Dermis blood vessel endothelial cell (primary cell): ENCODE measurements around the gene CDC42BPB. TPM values are rescaled to one million over a fixed set of nuclear protein-coding genes. Genes with fewer than 3 reads are reported as not detected.
A peak's percentile ranks its signal among the peaks of the same experiment; 100 is the strongest.

Source experiments
- DNase-seq: peaks from one replicate; pipeline ENCODE4 v3.0.0; 2010
- total RNA-seq: library from RNA; depleted of rRNA; stranded (reverse); fragments of >200 nt; gene quantifications from 2 replicates; pipeline ENCODE4 v1.2.3, GENCODE V29; 2014

The CDC42BPB gene
- total RNA-seq, 1 donor from 2014 or later: 118 TPM

DNA sequence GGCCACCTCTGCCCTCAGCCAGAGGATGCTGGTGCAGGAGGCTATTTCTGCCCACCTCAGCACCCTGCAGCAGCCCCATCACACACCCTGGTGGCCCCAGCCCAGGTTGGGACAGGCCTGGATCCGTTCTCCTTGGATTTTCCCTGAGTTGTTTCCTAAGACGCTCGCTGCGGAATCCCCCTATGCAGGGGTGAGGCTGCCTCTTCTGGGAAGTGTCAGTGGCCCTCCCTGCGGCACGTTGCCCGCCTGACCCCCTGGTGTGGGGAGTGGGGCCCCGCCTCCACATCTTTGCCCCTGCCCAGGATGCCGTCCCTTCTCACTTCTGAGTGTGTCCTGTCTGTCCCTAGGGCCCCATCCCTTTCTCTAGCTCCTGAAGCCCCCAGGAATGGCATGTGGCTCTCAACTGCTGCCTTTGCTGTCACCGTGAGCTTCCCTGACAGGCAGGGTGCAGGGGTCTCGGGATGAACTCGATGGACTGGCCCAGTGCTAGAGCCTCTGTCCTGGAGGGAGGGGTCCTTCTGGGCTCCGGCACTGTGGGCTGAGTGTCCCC, 36.6 kb upstream of the CDC42BPB start:
- DNase-seq: no peak

DNA sequence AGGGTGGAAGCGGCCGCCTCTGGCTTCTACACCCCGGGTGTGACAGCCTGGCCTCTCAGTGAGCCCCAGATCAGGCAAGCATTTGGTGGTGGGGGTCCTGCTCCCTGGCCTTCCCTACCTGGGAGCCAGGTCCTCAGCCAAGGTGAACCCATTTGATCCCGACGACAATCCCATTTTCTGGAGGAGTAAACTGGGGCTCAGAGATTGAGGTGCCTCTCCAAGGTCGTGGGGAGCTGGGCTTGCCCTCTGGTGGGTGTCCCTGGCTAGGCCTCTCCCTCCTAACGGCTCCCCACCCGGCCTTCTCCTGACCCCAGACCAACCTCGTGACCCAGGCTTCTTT, 34.5 kb upstream of the CDC42BPB start:
- DNase-seq: no peak

DNA sequence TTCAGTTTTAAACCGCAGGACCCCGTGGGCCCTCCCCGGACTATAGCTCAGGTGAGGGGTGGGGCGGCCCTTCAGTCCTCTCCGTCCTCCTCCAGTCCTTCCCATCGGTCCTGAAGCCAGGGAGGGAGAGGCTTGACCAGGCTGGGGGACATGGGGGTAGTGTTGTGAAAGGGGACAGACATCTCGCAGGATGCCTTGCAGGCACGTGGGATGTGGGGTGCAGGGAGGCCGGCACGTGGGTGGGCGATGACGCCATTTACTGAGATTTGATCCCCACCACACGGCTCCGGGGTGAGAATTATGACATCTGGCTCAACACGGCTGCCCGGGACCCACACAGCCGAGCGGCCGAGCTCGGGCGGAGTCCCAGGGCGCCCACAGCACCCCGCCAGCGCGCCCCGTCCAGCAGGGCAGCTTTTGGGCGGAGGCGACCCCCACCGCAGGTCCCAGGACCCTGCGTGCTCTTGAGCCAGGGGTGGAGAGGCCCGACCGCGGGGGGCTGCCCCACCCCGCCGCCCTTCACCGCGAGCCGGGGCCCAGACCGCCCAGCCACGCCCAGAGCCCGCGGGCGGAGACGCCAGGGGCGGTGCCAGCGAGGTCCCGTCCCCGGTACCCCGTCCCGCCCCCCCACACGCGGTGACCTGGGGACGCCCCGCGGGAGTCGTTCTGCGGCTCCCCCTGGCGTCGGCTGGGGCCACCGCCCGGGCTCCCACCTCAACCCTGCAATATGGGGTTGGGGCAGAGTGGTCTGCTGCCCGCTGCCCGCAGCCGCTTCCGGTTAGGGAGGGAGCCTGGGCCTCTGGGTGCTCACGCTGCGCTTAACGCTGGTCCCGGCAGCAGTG, 33.9 kb upstream of the CDC42BPB start:
- DNase-seq: peak; percentile 43

DNA sequence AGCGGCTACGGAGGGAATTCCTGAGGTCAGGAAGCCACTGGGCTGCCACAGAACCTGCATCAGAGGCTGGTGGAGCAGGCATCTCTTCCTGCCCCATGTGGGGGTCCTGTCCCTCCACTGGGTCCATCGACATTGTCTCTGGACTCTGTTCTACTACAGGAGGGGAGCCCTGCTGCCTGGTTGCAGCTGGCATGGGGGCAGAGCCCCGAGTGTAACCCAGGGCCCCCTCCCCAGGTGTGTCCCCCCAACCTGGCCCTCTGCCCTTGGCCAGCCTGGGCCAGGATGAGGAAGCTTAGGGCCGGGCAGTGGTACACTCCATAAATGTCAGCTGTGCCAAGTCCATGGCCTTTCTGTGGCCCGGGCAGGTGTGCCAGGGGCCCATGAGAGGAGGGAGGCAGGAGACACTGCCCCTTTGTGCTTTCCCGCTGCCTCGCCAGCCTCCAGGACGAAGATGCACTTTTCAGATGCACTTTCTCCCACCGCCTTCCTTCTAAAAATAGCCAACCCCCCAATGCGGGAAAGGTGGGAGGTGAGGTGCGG, 33.2 kb upstream of the CDC42BPB start:
- DNase-seq: no peak

DNA sequence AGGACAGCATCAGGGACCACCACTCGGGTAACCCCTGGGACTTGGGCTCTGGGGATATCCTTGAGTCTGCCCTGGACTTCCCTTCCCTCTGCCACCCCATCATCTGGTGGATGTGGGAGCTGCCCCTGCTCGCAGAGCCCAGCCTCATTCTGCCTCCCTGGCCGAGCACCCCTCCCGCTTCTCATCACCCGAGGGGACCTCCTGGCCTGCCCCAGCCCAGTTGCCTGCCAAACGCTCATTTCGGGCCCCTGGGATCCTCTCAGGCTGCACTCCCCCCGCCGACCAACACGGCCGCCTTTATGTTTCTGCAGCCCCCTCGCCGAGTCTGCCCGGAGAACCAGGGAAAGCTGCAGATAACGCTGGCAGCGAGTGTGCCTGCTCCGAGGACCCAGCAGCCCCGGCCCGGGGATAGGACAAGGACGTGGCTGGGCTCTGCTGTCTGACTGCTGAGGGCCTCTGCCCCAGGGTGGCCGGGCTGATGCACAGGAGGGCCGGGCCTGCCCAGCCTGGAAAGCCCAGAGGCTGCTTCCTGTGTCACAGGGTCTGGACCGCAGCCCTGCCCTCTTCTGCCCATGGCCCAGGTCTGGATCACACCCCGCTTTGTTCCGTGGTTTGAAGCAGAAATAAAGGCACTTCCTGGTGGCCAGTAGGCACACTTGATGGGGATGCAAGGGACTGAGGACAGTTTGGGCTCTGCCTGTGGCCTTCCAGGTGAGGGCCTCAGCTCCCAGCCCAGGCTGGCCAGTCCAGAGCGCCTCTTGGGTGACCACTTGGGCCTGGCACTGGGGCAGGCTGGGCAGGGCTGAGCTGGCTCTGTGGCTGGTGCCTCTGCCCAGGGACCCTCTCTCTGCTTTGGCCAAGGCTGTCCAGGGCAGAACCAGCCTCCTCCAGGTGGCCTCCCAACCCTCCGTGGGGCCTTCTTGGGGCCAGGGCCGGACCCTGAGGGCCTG, 32.3 kb upstream of the CDC42BPB start:
- DNase-seq: no peak

DNA sequence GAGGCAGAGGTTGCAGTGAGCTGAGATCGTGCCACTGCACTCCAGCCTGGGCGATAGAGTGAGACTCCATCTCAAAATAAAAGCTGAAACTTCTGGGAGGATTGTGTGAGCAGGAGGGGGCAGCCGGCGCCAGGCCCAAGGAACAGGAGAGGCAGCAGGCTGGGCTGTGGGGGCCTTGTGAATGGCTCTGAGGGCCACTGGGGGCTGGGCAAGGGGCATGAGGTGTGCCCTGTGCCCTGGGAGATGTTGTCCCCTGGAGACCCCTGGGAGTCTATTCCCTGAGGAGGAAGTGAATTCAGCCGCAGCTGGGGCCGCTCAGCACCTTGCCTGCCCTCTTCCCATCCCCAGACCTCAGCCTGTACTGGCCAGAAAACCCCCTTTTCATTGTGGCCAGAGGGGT, 31.6 kb upstream of the CDC42BPB start:
- no peak for DNase-seq

DNA sequence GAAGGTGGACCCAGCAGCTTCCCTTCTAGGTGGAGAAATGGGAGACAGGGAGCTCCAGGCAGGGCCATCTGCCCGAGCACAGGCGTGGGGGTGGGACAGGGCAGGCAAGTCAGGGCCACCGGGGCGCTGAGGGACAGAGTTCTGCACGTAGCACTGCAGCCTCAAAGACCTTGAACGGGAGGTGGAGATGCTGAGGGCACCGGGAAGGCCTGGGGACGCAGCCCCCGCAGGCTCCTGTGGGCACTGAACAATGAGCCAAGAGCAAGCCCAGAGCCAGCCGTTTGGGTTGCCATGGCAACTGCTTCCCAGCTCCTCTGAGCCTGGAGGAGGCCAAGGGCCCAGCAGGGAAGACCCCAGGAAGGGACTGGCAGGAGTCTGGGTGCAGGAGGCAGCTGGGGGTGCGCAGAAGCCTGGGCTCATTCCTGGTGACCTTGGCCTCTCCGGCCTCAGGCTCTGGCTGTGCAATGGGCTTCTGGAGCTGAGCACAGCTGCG, 30.0 kb upstream of the CDC42BPB start:
- no peak for DNase-seq

DNA sequence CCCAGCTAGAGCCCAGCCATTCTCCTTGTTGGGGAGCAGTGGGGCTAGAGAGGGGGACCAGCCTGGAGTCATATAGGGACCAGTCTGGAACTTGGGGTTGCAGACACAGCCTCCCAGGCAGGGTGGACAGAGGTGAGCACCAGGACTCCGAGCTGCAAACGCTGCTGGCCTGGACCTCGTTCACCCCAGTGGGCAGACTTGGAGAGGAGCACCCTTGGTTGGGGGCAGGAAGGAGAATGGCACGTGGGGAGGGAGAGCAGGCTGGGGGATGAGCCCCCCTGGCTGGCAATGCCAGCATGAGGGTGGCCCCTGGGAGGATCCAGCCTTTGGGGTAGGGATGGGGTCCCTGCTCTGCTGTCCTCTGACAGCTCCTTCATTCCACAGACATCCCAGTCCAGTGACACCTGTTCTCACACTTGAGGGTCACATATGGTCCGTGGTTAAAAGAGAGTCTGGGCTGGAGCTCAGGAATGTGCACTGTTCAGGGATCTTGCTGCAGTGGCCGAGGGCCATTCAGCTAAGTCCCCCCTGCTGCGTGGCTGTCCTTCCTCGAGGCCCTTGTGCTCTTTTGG, 29.5 kb upstream of the CDC42BPB start:
- no peak for DNase-seq

DNA sequence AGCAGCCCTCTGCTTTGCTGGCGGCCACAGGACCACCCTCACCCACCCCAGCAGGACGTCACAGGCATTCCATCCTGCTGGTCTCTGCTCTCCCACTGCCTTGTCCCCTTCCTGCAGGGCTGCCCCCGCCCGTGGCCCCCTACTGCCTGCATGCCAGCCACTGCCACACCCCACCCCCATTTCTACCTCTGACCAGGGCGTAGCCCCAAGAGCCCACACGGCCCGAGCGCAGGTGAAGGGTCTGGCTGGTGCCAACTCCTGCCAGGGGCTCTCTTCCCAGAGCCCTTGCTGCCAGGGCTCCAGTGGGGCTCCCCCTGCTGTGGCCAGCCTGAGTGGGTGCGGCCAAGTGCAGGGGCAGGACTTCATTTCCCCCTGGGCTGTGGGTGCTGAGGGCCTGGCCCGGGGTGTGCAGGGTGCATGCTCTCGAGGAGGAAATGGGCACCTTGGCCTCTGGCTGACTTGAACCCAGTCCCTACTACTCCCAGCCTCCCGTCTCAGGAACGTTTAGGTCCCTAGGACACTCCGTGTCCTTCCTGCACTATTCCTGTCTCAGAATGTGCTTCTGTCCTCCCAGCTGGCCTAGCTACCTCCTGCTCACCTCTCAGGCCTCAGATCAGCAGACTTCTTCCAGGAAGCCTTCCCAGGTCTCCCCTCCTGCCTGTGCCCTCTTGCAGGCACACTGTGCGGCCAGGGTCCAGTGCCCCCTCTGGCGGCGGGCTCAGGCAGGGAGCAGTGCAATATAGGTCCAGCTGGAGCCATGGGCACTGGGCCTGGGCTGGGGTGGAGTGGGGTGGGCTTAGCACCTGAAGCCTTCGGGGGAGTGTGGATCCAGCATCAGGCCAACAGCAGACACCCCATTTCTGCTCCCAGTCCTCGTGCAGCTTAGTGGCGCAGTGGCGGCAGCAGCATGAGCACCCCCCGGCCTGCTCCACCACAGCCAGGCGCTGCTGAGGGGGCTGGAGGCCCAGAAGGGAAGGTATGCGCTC, 28.1 kb upstream of the CDC42BPB start:
- DNase-seq: peak; percentile 39

DNA sequence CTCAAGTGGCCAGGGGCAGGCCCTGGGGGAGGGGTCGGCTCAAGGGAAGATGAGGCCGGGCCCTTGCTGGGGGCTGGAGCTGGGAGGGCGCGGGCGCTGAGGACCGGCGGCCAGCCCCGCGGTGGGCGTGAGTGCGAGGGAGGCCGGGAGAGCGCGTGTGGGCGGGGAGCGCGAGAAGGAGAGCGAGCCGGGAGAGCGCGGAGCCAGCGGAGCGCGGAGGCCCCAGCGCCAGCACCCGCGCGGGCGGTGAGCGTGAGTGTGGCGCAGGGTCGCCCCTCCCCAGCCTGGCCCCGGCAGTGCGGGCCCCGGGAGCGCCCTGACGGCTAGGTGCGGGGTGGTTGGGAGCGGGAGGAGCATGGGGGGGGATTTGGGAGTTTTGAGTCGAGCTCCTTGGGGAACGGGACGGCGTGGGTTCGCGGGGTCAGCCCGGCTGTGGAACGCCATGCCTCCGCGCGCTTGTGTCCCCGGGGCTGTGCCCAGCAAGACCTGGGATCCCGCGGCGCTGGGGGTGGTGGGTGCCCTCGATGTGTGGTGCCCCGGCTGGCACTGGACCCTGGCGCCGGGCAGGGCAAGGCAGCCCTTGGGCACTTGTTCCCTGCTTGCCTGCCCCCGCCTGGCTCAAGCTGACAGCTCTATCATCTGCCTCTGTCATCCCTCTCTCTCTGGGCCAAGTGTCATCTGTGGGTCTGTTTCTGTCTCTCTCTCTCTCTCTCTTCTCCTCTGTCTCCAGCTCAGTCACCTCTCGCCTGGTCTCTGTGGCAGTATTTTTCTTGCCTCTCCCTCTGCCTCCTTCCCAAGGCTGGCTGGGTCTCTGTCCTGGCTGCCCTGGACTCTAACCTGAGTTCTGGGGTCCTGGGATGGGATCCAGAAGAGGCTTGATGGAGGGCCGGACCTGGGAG, 26.9 kb upstream of the CDC42BPB start, which contains the start of gene LBHD2:
TSS of gene LBHD2 (plus strand) at position 190 of the 899 bp plus-strand sequence. CDS start 1,803 bp downstream, outside the sequence.
- DNase-seq: no peak

DNA sequence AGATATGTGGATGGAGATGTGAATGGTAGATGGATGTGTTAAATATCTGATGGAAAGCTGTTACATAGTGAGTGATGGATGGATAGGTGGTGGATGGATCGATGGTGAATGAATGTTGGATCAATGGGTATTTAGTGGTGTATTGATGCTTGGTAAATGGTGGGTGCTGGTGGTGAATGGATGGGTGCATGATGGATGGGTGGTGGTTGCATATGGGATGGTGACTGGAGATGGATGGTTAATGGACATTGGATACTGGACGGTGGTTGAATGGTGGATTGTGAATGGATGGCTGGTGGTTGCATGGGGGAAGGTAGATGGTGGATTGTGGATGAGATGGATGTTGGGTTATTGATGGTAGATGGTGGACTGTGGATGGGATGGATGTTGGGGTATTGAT, 24.6 kb upstream of the CDC42BPB start:
- DNase-seq: no peak

DNA sequence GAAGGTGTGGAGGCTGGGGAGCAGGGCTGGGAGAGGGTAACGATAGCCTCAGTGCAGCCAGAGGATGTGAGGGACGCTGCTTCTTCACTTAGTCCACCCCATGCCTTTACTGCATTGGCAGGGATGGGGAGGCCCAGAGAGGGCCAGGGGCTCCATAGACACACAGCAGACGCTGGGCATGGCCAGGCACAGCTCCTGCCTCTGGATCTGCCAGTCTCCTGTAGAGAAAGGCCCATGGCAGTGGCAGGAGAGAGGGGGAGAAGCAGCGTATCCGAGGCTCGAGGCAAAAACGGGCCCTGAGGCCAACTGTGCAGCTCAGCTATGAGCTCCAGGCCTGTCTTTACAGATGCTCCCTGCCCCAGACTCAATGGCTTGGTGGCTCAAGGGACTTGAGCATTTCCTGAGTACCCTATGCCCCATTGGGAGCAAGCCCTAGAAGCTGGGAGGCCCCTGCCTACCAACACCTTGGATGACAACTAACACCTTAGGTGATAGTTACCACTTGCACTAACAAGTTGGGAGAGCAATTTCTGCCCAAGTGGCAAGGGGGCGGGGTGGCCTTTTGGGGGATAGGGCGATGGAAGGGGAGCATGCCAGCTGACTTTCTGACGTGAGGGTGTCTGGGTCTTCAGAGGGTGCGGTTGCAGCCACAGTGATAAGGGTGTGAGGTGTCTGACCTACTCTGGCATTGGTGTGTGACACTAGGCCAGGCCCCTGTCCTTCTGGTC, 21.7 kb upstream of the CDC42BPB start:
- no peak for DNase-seq

DNA sequence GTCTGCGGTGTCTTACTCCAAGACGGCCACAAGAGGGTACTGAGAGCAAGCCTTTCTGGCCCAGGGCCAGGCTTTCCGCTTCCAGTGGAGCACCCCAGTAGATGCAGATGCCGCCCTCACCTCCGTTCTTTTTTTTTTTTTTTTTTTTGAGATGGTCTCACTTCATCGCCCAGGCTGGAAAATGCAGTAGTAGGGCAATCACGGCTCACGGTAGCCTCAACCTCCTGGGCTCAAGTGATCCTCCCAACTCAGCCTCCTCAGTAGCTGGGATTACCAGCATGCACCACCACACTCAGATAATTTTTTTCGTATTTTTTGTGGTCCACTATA, 21.0 kb upstream of the CDC42BPB start:
- peak; percentile 88 for DNase-seq

DNA sequence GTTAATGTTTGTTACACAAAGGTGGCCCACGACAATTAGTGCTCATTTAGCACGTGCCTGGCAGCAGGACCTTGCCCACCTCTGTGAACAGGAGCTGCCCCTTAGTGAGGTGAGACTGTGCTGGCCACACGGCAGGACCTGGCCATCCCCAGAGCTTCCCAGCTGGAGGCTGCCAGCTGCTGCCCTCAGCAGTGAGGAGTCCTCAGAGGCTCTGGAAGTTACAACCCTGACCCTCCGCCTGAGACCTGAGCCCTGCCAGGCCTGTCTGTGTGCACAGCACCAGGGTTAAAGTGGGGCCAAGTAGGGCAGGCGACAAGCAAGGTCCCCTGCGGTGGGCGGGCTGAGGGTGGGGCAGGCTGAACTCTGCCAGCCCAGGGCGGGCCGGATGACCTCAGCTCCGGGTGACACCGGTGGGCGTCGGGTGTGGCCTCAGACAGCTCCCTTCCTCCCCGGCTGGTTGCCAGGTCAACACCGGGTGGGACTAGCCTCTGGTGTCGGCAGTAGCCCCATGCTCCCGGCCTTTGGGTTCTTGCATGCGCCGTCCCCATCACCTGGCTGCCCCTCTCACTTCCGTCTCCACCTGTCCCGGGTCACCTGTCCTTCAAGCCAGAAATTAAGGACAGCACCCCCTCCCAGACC, 17.5 kb upstream of the CDC42BPB start:
- DNase-seq: no peak

DNA sequence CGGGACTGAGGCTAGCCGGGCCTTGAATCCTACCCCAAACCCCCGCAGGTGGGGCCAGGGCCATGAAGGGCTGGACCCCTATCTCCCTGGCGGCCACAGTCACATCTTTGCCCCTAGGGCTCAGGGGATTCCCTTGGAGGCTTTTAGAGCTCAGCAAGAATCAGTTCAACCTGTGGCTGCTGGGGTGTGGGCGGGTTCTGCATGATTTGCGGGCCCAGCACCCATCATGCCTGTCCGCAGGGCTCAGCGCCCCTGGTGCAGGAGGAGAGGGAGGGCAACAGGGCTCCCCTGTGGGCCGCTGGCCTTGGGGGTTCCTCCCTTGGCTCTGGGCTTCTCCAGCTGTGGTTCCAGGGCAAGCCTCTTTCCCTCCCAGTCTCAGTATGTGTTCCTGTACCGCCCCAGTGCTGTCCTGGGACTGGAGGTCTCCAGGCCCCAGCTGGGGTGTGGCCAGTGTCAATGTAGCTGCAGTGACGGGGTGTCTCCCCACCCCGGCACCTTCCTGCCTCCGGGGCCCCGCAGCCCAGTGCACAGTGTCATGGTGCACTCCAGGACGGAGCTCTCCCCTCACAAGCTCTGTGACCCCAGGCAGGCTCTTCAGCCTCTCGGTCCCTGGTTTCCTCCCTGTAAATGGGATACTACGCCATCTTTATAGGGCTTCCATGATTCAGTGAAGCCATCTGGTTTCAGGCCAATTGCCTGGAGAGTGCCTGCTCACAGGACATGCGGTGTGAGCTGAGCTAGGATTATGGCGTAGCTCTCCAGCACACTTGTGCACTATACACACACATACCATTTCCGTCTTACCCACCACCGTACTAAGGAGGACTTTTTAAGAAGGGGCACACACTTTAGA, 16.8 kb upstream of the CDC42BPB start:
- no peak for DNase-seq

DNA sequence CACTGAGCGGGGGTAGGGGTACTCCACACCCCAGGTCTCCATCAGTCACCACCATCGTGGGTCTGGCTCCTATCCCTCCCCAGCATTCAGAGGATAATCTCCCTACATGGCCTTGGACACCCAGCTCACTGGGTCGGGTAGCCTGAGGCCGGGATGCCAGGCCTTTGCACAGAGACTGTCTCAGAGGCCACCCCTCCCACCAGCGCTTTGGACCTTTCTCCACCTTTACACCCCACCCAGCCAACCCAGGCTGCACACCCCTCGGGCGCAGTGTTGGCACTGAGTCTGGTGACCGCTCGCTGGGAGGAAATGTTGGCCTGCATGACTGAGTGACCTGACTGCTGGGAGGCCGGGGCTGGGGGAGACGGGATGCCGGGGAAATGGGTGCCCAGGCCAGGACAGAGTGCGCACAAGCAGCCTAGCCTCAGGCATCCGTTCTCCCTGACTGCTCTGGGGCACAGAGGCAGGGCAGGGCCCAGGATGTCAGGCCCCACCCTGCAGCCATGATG, 16.1 kb upstream of the CDC42BPB start:
- DNase-seq: no peak

DNA sequence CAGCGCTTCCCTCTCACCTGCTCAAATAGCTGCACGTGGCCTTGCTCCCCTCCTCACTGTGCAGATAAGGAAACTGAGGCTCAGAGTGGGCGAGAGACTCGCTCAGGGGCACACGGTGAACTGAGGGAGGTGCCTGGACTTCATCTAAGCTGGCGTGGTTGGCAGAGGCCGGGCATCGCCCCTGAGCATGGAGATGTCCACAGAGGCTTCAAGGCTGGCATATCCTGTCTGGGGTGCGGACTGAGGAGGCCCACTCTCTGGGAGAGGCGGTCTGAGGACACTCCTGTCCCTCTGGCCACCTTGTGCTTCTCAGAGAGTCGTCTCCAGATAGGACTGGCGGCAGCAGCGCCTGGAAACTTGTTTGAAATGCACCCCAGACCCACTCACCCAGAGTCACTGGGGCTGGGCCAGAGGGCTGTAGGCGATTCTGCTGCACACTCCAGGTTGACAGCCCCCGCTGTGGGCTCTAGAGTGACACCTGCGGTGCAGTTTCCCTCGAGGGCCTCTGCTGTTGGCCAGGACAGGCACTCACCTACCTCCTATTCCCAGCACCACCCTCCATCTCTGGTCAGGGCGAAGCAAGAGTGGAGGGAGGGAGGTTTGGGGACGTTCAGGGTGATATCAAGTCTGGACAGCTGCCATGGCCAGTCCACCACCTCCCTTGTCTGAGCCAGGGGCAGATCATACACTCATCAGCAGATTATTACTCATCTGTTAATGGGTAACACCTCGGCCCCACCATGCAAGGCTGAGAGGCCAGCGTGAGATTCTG, 15.4 kb upstream of the CDC42BPB start:
- DNase-seq: no peak
